Hepatocyte (in vitro differentiated cells): ENCODE data around the gene HMGCS2. TPM values are rescaled to one million over a fixed set of nuclear protein-coding genes. Genes with fewer than 3 reads are reported as not detected.

ENCODE experiments used
- DNase-seq: peaks from one replicate; pipeline ENCODE4 v3.0.0-alpha.2; 2016; ENCODE audit warnings: low spot score
- H2AFZ ChIP-seq: fragments of 200-600 bp; sonication (generic); 2 replicates; pipeline ENCODE4 v1.6.0; 2016; ENCODE audit warnings: antibody characterized with exemption, mild to moderate bottlenecking
- H3K27ac ChIP-seq: fragments of 200-600 bp; sonication (generic); 2 replicates; pipeline ENCODE4 v1.5.1; 2016; ENCODE audit warnings: mild to moderate bottlenecking
- H3K27me3 ChIP-seq: fragments of 200-600 bp; sonication (generic); 2 replicates; pipeline ENCODE4 v1.6.1; 2016
- H3K36me3 ChIP-seq: fragments of 200-600 bp; sonication (generic); replicated peaks from 2 replicates; pipeline ENCODE4 v1.5.1; 2016; ENCODE audit warnings: low read depth; ENCODE audit not compliant: insufficient read depth
- H3K4me1 ChIP-seq: fragments of 200-600 bp; sonication (generic); 2 replicates; pipeline ENCODE4 v1.5.1; 2016; ENCODE audit warnings: mild to moderate bottlenecking, moderate library complexity; ENCODE audit not compliant: insufficient read depth
- H3K4me2 ChIP-seq: fragments of 200-600 bp; sonication (generic); 2 replicates; pipeline ENCODE4 v1.6.0; 2016
- H3K4me3 ChIP-seq: fragments of 200-600 bp; sonication (generic); 2 replicates; pipeline ENCODE4 v1.5.1; 2016; ENCODE audit warnings: mild to moderate bottlenecking
- H3K79me2 ChIP-seq: fragments of 200-600 bp; sonication (generic); 2 replicates; pipeline ENCODE4 v1.6.0; 2017; ENCODE audit warnings: mild to moderate bottlenecking
- H3K9me2 ChIP-seq: fragments of 200-600 bp; sonication (generic); replicated peaks from 2 replicates; pipeline ENCODE4 v1.6.0; 2017; ENCODE audit warnings: mild to moderate bottlenecking; ENCODE audit not compliant: insufficient read depth
- H3K9me3 ChIP-seq: fragments of 200-600 bp; sonication (generic); 2 replicates; pipeline ENCODE4 v1.5.1; 2016; ENCODE audit warnings: low read depth, mild to moderate bottlenecking
- H4K20me1 ChIP-seq: fragments of 200-600 bp; sonication (generic); 2 replicates; pipeline ENCODE4 v1.6.0; 2016; ENCODE audit warnings: mild to moderate bottlenecking; ENCODE audit not compliant: insufficient read depth, poor library complexity, severe bottlenecking
- CTCF ChIP-seq: fragments of 200-600 bp; sonication (generic); IDR thresholded peaks from 2 replicates; pipeline ENCODE4 v1.5.1; 2016; ENCODE audit warnings: antibody characterized with exemption, mild to moderate bottlenecking; ENCODE audit not compliant: poor library complexity
- EZH2 ChIP-seq: fragments of 200-600 bp; sonication (generic); IDR thresholded peaks from 2 replicates; pipeline ENCODE4 v1.6.1; 2016; ENCODE audit warnings: antibody characterized with exemption, mild to moderate bottlenecking, borderline replicate concordance
- EZH2phosphoT487 ChIP-seq: fragments of 200-600 bp; sonication (generic); IDR thresholded peaks from one replicate; pipeline ENCODE4 v1.6.1; 2018; ENCODE audit warnings: antibody characterized with exemption, mild to moderate bottlenecking, low read depth, moderate library complexity; ENCODE audit not compliant: unreplicated experiment, severe bottlenecking
- WGBS: methylation state at CpG from one replicate; pipeline ENCODE4 v1.1.6; 2016; ENCODE audit warnings: low lambda C conversion rate; ENCODE audit errors: missing lambda C conversion rate; 5-methylcytosine and 5-hydroxymethylcytosine counted together
- polyA plus RNA-seq: library from polyadenylated mRNA; unstranded; fragments of >200 nt; fragmentation: Nextera tagmentation; extraction: Ambion mirVana; gene quantifications from 2 replicates; pipeline ENCODE4 v1.2.1, GENCODE V29; 2016
- total RNA-seq: library from RNA; depleted of rRNA; stranded (reverse); fragments of >200 nt; gene quantifications from 2 replicates; pipeline ENCODE4 v1.2.3, GENCODE V29; 2014

HMGCS2 gene
- total and polyA plus RNA-seq, 2 experiments from 2014 or later, result 167 to 188 TPM

- Histone ChIP-seq H3K4me2 (peak overlapping the region; percentile 55), H3K27ac (peak overlapping the region; percentile 83), H3K4me1 (peaks cover 20% of the 10 kb centered on the region)
These were observed 47.2 kb upstream of the HMGCS2 start for GRCh38 chr1:119815928-119816327.

GRCh38 chr1:119815361-119815760, 46.7 kb upstream of the HMGCS2 start:
- Histone ChIP-seq H2AFZ (no peak overlapping the region), H4K20me1 (no peaks in the 10 kb centered on the region), H3K4me3 (no peak overlapping the region), H3K27me3 (no peaks in the 10 kb centered on the region), H3K79me2 (no peaks in the 10 kb centered on the region), H3K9me3 (no peaks in the 10 kb centered on the region), H3K4me2 (no peak overlapping the region), H3K36me3 (no peaks in the 10 kb centered on the region), H3K9me2 (no peaks in the 10 kb centered on the region), H3K27ac (peak overlapping the region; percentile 83), H3K4me1 (peaks cover 20% of the 10 kb centered on the region)
- WGBS, result 92% methylated on average over 3 of the region's 3 CpGs
- TF ChIP-seq EZH2 (no peak), EZH2phosphoT487 (no peak), CTCF (no peak)
- DNase-seq, result no peak

More at GRCh38 chr1:119815928-119816327, 47.2 kb upstream of the HMGCS2 start:
- Histone ChIP-seq H3K4me3 (no peak overlapping the region), H3K9me2 (no peaks in the 10 kb centered on the region), H3K79me2 (no peaks in the 10 kb centered on the region), H3K27me3 (no peaks in the 10 kb centered on the region), H4K20me1 (no peaks in the 10 kb centered on the region), H3K9me3 (no peaks in the 10 kb centered on the region), H2AFZ (no peak overlapping the region), H3K36me3 (no peaks in the 10 kb centered on the region)
- no peak for TF ChIP-seq CTCF
- TF ChIP-seq EZH2, result no peak
- TF ChIP-seq EZH2phosphoT487, result no peak
- 67% methylated on average over 7 of the region's 7 CpGs for WGBS
- no peak for DNase-seq

GRCh38 chr1:119814288-119814687, 45.6 kb upstream of the HMGCS2 start:
- Histone ChIP-seq H3K27me3 (no peaks in the 10 kb centered on the region), H2AFZ (no peak overlapping the region), H3K4me1 (peaks cover 20% of the 10 kb centered on the region), H3K79me2 (no peaks in the 10 kb centered on the region), H3K4me3 (no peak overlapping the region), H3K27ac (peak overlapping the region; percentile 83), H4K20me1 (no peaks in the 10 kb centered on the region), H3K9me2 (no peaks in the 10 kb centered on the region), H3K4me2 (no peak overlapping the region), H3K36me3 (no peaks in the 10 kb centered on the region), H3K9me3 (no peaks in the 10 kb centered on the region)
- 64% methylated on average over 1 of the region's 1 CpG for WGBS
- no peak for DNase-seq
- TF ChIP-seq EZH2 (no peak), EZH2phosphoT487 (no peak), CTCF (no peak)
